D341Med (cell line): ENCODE data around the gene SP3.

Source experiments
- DNase-seq: peaks from one replicate; pipeline ENCODE4 v3.0.0; 2012; ENCODE audit warnings: low spot score

Gene SP3

DNA sequence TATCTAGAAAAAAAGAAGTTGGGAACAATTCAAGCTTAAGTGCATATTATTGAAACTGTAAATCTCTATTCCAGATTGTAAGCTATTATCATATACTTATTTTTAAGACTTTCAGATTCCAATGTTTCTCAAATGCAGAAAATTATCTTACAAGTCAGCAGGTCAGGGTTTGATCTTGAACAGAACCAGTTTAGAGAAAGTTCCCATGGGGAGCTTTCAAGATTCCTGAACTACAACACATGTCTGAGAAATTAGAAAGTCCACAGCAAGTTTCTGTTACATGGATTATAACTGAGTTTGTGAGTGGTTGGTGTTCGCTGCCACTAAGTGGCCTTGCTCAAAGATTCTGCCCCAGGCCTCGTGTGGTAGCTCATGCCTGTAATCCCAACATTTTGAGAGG lies 31.6 kb upstream of the SP3 start:
- DNase-seq, result no peak

DNA sequence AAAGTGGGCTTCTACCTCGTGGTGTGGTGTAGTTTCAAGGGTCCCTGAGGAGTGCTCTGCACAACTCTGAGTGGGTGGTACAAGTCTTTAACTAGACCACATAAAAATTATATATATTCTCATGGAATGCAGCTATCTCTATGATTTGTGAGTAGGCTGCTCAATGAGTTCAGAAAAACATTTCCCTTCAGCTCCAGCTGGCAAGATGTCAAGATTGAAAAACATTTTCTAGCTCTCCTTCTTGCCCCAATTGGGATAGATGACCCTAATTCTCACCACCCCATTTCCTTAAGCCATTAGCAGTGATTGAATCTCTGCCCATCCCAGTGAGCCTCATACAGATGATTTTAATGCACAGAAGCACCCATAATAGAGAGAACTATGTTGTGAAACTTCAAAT lies 28.3 kb upstream of the SP3 start:
- DNase-seq, result no peak

DNA sequence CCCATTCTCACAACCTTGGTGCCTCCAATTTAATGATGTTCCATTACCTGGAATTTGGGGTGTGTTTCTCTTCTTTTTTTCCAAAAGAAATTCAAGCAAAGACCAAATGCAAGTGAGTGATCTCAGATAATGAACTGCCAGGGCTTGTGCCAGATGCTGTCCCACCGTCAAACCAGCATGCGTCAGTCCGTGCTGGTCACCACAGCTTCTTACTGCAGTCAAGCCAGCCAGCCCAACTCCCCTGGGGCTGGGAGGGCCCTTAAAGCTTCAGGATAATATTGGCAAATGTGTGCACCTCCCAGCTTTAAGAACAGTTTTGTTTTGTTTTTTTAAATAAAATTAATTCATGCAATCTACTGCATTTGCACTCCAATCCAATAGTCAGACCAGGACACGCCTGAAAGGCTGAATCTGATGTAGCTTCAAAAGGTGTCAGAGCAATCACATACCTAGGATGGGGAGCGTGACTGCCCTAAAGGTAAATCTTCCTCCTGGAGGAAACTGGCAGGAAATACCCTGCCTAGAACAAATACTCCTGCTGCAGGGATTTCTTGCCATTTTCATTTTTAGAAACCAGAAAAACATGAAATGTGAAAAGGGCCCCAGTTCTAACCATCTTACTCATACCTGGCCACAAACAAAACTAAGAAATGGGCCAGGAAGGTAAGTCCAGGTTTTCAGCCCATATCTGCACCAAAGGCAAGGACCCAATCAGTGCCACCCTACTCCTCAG lies 26.8 kb upstream of the SP3 start:
- DNase-seq, result no peak

DNA sequence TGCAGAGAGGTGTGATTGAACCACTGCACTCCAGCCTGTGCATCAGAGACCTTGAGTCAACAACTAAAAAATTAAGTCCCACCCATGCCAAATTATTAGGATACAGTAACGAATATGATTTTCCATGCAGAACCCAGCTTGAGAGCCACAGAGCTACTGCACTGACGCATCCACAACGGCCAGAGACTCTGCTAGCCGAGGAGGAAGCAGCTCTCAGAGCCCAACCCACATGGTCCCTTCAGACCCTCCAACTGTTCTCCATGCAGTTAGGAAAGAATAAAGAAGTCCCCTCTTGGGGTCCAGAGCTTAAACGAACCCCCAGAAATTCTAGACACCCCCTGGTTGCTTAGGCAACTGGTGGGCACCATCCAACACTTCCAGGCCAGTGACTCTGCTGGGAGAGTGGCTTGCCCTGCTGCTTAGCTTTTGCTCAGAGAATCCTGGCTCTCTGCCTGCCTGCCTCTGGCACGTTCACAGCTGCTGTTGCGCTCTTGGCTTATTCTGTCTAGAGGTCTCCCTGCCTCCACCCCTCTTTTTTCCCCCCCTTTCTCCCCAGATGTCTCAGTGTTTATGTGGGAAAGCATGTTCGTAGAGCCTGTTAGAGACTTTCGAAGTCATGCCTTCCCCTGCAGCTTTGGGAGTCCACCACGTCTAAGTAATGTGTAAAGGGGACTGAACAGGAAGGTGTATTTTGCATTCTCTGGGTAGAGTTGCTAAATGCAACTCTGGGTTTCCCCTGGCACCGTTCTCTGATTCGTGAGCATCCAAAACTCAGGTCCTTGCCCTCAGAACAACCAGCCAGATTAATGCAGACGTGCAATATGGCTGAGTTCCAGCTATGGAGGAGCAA lies 26.0 kb upstream of the SP3 start:
- peak; percentile 66 for DNase-seq

- DNase-seq, result no peak
Measured at GRCh38 chr2:173990245-173990644, 25.1 kb upstream of the SP3 start.

DNA sequence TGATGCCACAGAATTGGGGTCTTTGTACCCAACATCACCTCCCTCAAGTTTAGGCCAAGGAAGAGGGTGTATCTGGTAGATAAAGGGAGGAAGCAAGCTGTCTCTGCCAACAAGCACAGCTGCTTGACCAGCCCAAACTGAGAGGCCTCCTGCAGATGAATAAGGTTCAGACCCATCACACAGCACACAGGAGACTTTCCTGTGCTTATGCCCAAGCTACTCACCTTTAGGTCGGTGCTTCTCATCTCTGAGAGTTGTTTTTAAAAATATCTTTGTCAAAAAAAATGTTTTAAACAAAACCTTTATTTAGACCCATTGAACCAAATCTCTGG lies 24.7 kb upstream of the SP3 start:
- DNase-seq, result no peak

GRCh38 chr2:173989160-173989883 lies 24.1 kb upstream of the SP3 start:
- DNase-seq, result no peak

GRCh38 chr2:173986805-173987204 lies 21.6 kb upstream of the SP3 start:
- DNase-seq, result no peak

- no peak for DNase-seq
Measured at GRCh38 chr2:173985605-173985992, 20.4 kb upstream of the SP3 start.

- no peak for DNase-seq
Measured at GRCh38 chr2:173984866-173985604, 19.9 kb upstream of the SP3 start.

GRCh38 chr2:173983391-173983871 lies 18.3 kb upstream of the SP3 start:
- DNase-seq, result no peak

DNA sequence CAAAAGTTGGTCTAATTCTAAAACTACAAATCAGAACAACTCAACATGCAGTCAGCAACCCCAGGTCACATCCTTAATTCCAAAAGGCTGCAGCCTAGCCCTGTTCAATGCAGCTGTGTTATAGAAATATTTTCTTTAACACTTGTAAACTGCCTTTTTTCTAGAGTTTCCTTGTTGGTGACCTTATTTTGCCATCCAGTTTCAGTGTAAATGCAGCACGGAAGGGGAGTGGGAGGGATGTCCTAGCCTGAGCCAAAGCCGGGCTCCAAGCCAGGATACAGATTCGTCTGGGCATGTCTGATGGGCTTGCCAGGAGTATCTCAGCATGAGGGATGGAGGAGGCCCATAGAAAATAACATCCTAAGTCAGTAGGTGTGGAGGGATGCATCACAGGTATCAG lies 17.7 kb upstream of the SP3 start:
- no peak for DNase-seq

- DNase-seq, result no peak
Measured at GRCh38 chr2:173982182-173982714, 17.1 kb upstream of the SP3 start.

DNA sequence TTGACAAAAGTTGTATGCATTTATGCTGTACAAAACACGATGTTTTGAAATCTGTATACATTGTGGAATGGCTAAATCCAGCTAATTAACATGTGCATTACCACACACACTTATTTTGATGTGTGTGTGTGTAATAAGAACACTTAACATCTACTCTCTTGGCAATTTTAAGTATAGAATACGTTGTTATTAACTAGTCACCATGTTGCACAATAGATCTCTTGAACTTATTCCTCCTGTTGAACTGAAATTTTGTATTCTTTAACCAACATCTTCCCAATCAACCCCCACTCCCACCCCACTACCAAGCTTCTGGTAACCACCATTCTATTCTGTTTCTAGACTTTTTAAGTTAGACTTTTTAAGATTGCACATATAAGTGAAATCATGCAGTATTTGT lies 16.3 kb upstream of the SP3 start:
- DNase-seq, result no peak

DNA sequence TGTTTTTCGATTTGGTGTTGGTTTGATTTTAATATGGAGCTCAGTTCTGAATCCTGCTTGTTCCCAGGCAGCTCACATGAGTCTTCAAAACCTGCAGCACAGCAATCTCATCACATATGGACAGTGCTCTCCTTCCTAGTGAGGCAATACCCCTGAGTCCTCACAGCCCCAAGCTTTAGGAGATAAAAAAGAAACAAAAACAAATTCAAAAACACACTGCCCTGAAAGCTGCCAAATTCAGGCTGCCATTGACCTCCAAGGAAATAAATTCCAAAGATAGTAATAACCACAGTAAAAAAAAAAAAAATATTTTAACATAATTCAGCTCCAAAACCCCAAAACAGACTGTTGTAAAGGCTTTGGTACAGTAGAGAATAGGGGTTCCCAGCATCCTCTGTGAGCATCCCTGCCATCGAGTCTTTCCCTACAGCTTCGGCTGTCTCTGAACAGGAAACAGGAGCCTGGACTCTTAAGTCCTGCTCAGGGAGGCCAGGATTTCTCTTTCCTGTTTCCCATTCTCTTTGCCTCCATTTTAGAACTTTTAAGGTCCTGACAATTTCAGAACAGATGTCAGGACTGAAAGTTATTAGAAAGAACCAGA lies 14.7 kb upstream of the SP3 start:
- DNase-seq, result no peak

DNA sequence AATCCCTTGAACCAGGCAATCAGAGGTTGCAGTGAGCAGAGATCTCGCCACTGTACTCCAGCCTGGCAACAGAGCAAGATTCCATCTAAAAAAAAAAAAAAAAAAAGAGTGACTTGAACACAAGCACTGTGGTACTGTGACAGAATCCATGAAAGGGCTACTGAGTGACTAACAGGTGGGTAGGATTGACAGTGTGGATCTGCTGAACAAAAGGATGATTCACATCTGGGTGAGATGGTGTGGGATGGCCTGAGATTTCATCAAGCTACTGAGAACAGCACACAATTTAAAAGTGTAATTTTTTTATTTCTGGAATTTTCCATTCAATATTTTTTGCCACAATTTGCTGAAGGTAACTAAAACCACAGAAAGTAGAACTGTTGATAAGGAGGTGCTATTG lies 13.3 kb upstream of the SP3 start:
- DNase-seq, result no peak

GRCh38 chr2:173972636-173973035 lies 7.5 kb upstream of the SP3 start:
- no peak for DNase-seq

DNA sequence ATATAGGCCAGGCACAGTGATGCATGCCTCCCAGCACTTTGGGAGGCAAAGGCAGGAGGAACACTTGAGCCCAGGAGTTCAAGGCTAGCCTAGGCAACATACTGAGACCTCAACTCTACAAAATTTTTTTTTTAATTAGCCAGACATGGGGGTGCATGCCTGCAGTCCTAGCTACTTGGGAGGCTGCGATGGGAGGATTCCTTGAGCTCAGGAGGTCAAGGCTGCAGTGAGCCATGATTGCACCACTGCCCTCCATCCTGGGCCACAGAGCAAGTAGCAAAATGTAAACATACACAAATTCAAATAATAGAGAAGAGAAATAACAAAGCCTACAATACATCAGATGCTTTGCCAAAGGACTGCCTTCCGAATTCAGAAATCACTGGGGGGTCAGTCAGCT lies 7.0 kb upstream of the SP3 start:
- DNase-seq, result no peak

GRCh38 chr2:173970516-173970924 lies 5.3 kb upstream of the SP3 start:
- no peak for DNase-seq

GRCh38 chr2:173969886-173970285 lies 4.7 kb upstream of the SP3 start:
- no peak for DNase-seq

GRCh38 chr2:173968551-173968950 lies 3.4 kb upstream of the SP3 start:
- DNase-seq, result no peak
